ENCODE data around the gene SEPTIN7.

DNA sequence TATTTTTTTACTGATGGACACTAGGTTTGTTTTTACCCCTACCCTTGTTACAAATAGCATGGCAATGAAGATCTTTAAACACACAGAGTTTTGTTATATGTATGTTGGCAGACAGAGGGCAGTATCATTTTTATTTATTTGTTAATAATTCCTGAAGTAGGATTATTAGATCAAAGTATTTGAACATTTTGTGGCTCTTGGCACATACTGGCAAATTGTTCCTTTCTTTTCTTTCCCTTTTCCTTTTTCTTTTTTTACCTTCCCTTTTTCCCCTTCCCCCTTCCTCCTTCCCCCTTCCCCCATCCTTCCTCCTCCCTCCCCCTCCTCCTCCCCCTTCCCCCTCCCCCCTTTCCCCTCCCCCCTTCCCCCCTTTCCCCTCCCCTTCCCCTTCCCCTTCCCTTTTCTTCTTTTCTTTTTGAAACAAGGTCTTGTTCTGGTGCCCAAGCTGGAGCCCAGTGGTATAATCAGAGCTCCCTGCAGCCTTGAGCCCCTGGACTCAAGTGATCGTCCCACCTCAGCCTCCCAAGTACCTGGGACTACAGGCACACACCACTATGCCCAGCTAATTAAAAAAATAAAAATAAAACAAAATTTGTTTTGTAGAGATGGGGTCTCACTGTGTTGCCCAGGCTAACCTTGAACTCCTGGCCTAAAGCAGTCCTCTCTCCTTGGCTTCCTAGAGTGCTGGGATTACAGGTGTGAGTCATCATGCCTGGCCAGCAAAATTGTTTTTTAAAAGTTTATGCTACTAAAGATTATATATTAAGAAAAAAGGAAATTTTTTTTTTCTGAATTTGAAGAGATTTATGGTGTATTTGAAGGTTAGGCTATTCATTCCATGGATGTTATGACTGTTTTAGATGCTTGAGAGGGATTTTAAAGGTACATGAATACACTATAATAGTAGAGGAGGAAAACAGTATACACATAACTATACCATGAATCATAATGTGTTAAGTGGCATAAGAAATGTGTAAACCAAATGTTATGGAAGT lies 39.3 kb downstream of the SEPTIN7 start:
- TF ChIP-seq, protein P1, sequence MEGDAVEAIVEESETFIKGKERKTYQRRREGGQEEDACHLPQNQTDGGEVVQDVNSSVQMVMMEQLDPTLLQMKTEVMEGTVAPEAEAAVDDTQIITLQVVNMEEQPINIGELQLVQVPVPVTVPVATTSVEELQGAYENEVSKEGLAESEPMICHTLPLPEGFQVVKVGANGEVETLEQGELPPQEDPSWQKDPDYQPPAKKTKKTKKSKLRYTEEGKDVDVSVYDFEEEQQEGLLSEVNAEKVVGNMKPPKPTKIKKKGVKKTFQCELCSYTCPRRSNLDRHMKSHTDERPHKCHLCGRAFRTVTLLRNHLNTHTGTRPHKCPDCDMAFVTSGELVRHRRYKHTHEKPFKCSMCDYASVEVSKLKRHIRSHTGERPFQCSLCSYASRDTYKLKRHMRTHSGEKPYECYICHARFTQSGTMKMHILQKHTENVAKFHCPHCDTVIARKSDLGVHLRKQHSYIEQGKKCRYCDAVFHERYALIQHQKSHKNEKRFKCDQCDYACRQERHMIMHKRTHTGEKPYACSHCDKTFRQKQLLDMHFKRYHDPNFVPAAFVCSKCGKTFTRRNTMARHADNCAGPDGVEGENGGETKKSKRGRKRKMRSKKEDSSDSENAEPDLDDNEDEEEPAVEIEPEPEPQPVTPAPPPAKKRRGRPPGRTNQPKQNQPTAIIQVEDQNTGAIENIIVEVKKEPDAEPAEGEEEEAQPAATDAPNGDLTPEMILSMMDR (IDR thresholded peaks at IDR 0.05): no peak
- no peak for TF ChIP-seq POLR2A (IDR thresholded peaks at IDR 0.05)
